GM19240 (cell line): Measurements from ENCODE around the gene EEF2K.

ENCODE experiments used
- DNase-seq: peaks from one replicate; pipeline ENCODE4 v3.0.0; 2011; ENCODE audit warnings: low spot score; ENCODE audit not compliant: insufficient read length

The EEF2K gene

DNA sequence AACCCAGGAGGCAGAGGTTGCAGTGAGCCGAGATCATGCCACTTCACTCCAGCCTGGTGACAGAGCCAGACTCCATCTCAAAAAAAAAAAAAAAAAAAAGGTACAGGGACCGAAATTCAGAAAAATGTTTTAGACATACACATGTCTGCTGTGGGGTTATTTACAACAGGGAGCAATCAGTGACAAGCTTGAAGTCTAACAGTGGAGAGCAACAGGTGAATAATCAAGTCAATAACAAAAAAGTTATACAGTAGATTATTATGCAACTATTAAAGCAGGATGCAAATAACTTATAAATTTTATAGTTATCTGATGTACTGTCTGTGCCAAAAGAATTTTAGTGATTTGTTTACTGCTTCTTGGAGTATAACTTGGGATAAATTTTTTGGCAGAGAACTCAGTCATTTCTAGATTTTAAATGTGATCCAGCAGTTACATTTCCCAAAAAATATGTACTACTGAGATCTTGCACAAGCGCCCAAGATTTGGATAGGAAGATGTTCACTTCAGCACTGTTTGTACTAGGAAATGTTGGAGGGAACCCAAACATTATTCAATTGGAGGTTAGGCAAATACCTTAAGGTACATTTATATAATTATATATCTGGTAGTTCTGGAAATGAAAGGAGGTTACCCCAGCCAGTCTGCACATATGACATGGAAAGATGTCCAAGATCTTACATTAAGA is 34.1 kb downstream of the EEF2K start:
- no peak for DNase-seq

DNA sequence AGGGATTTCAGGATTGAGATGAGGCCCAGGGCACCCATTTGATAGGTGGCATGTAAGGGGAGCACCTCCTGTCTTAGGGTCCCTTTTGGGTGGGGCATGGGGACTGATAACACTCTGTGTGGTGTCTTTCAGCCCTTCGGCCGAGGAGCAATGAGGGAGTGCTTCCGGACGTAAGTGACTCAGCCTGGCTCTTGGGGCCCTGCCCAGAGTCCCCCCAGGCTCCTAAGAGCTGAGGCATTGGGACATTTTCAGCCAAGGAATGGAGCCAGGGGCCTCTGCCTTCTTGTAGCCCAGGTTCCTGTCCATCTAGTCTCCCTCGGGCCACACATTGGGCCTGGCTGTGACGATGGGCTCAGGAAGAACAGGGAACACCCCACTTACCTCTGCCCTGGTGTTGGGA is 44.4 kb downstream of the EEF2K start:
- DNase-seq: no peak

DNA sequence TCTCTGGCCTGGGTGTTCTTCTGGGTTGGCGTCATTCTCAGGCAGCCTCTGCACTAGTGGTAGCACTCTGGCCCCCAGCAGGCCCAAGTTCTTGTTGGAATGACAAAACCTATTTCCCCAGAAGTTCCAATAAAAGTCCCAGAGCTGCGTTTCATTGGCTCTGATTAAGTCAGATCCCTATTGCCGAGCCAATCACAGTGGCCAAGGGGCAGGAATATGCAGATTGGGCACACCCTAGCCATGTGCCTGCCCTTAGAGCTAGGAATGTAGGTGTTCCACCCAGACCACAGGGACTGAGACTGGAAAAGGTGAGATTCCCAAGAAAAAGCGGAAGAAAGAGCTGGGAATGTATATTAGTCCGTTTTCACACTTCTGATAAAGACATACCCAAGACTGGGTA is 46.2 kb downstream of the EEF2K start:
- no peak for DNase-seq

DNA sequence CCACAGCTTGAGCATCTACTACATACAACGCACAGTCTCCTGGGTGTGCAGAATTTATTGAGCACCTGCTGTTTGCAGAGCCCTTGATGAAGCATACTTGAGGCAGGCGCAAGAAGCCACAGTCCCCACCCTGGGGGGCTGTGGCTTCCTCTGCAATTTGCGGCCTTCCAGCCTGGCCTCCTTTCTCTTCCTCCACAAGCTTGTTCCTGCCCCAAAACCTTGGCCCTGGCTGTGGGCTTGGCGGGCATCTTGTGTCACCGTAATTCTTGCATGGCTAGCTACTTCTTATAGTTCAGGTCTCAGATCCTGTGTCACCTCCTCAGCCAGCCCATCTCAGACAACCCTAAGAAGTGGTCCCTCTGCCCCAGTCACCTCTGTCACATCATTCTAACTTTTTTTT is 47.2 kb downstream of the EEF2K start:
- DNase-seq: no peak

DNA sequence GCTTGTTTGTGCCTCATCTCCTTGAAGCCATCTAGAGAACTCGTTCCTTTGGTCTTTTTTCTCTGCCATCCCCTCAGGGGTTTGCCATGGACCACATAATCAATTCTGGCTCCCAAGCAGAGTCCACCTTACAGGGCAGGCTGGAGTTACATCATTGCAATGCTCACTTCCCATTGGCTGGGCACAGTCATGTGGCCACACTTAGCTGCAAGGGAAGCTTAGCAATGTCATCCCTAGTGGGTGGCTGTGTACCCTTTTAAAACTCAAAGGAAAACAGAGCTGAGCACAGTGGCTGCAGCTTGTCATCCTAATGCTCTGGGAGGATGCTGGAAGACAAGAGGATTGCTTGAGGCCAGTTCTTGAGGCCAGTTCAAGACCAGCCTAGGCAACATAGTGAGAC is 49.3 kb downstream of the EEF2K start:
- DNase-seq: no peak

DNA sequence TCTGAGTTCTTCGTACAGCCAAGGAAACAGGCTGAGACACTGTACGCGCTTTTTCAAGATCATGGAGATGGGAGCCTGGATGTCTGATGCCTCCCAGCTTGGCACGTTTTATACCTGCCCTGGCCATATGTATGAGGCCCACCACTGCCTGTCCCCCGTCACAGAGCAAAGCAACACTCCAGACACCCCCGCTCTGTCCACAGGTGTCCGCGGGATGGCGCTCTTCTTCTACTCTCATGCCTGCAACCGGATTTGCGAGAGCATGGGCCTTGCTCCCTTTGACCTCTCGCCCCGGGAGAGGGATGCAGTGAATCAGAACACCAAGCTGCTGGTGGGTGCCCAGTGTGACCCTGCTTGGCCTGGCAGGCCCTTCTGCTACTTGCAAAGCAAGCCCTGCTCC is 51.4 kb downstream of the EEF2K start:
- no peak for DNase-seq

DNA sequence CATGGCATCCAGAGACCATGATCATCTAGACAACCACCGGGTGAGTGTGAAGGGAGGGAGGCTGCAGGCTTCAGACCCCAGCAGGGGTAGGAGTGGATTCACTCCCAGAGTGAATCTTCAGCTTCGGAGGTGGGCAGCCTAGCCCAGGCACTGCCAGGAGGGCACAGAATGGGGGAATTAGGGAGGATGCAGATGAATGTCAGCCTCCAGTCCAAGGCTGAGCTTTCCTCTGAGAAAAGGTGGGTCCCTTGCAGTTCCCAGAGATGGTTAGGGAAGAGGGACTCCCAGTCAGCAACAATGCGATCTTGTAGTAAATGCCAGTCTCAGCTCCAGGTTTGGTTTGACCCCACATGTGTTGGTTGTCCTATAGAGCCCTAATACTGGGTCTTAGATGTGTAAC is 54.4 kb downstream of the EEF2K start:
- DNase-seq: no peak

DNA sequence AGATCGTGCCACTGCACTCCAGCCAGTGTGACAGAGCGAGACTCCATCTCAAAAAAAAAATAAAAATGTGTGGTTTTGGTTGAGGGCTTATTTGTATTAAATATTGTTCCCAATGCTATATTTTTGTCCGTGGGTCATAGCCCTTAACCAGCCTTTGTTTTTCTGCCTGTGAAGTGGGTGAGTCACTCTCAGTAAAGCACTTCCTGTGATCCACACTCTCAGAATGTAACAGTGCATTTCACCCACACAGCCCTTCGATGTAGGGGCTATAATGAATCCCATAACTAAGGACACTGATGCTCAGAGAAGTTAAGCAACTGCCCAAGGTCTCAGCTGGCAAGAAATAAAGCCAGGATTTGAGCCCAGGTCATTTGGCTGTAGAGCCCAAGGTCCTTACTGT is 56.4 kb downstream of the EEF2K start:
- no peak for DNase-seq

DNA sequence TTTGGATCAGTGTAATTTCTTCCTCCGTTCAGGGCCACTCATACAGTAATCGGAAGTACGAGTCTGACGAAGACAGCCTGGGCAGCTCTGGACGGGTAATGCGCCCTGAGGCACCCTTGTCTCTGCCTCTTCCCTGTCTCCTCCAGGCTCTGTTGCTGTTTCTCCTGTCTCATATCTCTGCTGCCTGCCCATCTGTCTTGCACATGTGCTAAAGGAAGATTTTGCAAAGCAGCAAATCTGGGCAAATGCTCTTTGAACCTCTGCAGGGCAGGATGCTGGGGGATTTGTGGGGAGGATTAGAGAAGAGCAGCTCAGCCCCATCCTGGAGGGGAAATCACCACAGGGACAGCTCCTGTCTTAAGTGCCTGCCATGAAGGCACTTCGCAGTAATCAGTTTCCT is 58.7 kb downstream of the EEF2K start:
- no peak for DNase-seq

DNA sequence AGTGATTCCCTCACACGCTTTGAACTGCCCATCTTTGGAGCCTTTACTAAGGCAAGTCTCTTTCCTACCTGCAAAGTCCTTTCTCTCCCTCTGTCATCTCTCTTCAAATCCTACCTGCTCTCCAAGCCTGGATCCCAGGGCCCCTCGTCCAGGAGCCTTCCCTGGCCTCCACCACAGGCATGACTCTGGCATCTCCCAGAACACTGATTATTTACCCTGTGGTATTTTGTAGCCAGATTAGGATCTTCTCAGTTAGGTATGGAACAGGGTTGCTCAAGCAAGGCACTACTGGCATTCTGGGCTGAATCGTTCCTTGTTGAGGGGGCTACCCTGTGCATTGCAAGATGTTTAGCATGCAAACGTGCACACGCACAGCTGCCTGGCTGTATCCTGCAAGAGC is 59.3 kb downstream of the EEF2K start:
- no peak for DNase-seq

DNA sequence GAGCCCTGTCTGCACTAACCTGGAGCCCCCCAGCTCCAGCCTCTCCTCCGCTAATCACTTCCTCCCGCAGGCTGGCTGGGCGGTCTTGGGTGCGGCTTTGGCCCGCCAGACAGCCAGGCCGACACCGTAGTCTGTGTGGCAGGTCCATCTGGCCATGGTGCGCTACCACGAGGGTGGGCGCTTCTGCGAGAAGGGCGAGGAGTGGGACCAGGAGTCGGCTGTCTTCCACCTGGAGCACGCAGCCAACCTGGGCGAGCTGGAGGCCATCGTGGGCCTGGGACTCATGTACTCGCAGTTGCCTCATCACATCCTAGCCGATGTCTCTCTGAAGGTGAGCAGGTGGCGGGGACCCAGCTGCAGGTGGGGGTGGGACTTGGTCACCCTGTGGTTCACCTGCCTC is 60.5 kb downstream of the EEF2K start:
- DNase-seq: no peak

DNA sequence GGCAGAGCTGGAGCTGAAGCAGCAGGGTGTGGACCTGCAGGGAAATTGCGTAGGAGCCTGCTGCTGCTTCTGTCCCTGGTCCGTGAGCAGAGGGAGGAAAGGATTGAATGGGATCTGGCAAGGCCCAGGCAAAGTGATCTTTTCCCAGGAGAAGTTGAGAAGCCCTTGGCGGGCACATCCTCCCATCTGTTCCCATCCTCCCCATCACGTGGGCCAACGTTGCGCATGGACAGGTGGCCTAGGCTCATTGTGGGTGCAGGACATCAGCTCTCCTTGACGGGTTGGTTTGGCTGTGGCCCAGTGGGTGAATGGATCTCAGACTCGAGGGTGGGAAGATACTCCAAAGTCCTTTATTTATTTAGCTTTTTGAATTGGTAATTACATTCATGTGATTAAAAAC is 61.7 kb downstream of the EEF2K start:
- no peak for DNase-seq

DNA sequence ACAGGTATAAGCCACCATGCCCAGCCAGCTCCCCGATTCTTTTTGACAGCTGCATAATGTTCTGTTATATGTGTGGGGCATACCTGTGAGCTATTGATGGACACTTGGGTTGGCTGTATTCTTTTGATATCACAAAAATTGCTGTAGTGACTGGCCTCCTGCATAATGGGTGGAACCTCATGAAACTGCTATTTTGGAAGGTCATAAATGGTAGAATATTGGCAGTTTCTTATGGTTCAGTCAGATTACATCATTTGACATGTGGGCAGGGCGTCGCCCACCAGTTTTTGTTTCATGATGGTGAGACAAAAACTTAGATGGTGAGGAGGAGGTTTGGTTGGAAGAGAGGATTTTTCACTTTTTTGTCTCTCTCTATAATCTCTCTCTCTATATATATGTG is 64.4 kb downstream of the EEF2K start:
- DNase-seq: no peak

DNA sequence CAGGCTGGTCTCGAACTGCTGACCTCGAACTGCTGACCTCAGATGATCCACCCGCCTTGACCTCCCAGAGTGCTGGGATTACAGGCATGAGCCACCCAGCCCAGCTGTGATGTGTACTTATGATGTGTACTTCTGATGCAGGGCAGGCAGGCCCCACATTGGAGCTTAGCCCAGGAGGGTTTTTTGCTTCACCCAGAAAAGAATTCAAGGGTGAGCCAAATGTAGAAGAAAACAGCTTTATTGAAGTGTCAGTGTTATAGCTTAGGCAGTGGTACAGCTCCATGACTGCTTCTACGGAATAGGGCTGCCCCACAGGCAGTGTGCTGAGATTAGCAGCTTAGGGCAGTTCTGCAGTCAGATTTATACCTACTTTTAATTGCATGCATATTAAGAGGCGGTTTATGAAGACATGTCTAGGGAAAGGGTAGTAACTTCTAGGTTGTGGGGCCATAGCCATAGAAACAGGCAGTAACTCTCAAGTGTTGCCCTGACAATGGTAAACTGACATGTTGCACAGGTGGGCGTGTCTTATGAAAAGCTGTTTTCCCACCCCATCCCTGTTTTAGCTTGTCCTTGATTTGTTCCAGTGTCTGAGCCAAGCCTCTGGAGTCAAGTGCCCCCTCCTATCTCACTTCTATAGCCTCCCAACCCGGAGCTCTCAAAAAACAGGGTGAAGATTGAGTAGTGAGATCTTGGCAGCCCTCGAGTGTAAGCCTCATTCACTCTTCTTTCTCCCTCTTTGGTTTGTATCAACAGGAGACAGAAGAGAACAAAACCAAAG is 67.0 kb downstream of the EEF2K start:
- no peak for DNase-seq

DNA sequence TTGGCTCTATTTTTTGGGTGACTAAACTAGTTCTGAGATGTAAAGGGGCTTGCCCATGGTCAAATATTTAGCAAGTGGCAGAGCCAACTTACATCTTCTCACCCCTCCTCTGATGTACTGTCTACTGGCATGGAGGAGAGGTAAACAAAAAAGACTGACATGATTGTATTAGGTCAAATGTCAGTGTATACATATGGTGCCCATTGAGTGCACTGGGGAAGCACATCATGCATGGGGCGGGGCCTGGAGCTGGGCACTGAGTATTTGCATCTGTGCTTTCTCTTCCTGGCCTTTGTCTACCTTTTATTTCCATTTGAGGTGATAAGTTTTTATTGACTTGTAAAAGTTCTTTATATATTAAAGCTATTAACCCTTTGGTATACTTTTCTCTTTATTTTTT is 68.8 kb downstream of the EEF2K start:
- no peak for DNase-seq

DNA sequence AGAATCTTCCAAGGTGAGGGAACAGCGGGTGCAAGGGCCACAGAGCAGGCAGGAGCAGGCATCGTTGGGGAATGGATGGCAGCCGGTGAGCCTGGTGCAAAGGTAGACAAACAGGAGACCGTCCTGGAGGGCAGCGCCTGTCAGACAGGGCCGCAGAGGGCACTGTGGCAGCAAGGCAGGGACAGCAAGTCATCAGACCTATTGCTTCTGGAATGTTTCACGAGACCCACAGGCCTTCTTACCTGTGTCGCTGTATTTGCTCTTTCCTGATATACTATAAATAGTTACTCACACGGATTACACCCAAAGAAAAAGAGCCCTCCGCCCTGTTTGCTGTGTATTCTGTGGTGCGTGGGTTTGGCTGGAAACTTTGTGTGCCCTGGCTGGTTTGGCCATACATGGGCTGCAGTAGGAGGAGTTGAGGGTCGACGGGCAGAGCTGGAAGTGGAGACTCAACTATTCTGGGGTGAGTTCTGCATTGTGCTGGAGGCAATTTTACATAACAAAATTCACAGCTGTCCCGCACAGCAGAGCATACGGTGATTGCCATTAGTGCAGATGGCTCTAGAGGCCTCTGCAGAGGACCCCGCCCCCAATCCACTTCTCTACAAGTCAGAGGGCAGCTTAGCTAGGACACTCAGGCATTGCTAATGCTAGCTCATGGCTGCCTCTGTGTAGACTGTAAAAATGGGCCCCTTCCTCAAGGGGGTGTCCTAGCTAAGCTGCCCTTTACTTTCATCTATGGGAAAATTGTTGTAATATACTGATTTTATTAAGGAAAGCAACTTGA is 72.6 kb downstream of the EEF2K start:
- no peak for DNase-seq

DNA sequence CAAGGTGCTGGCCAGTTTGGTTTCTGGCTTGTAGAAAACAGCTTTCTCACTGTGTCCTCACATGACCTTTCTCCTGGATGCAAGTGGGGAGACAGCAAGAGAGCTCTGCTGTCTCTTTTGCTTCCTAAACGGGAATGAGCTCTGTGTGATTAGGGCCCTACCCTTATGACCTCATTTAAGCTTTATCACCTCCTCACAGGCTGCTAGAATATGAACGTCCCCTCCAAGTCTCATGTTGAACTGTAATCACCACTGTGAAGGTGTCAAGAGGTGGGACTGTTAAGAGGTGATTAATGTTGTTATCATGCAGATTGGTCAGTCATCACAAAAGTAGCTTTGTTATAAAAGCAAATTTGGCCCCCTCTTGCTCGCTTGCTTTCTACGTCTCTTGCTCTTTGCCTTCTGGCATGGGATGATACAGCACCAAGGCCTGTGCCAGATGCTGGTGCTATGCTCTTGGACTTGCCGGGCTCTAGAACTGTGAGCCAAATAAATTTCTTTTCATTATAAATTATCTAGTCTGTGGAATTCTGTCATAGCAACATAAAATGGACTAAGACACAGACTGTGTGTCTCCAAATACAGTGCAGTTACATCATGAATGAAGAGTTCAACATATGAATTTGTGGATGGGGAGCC is 76.3 kb downstream of the EEF2K start:
- DNase-seq: no peak

DNA sequence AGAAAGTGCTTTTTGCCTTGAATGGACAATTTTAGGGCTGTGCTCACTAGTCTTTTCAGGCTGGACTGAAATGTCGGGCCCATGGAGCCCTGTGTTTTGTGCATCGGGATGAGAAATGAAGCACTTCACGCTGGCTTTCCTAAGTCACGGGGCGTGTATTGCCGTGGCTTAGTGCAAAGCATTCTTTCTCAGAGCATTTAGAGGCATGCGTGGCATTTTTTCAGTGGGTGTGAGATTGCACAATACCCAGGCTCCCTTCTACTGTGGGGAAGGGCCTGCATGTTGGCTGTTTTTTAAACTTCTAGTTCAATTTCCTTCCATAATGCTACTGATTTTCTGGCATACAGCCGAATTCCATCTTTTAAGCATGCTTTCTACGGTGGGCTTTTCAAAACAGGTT is 78.6 kb downstream of the EEF2K start:
- no peak for DNase-seq

DNA sequence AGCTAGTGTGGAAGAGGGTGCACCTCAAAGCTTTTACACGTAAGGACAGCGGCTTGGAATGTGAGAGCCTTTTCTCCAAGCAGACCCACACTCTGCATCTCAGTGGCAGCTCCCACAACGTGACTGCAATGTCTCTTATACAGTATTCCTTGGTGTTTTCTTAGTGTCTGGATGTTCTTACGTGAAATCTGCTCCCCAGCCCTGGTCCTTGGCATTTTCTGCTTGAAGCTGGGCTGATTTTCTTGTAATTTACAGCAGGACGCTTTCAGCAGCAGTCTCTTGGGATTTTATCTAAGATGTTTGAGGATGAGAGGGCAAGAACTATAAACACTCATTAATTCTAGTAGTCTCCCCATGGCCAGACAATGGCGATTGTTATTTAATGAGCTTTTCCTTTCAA is 79.0 kb downstream of the EEF2K start:
- no peak for DNase-seq

DNA sequence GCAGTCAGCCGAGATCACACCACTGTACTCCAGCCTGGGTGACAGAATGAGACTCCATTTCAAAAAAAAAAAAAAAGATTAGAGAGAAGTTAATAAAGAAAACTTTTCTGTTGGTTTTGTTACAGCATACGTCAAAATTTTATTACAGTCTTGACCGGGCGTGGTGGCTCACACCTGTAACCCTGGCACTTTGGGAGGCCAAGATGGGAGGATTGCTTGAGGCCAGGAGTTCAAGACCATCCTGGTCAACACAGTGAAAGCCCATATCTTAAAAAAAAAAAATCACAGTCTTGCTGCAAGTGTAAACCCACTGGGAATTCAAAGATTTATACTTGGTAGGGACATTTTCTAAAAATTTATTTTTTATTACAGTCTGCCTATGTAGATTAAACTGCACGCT is 84.9 kb downstream of the EEF2K start:
- DNase-seq: no peak

DNA sequence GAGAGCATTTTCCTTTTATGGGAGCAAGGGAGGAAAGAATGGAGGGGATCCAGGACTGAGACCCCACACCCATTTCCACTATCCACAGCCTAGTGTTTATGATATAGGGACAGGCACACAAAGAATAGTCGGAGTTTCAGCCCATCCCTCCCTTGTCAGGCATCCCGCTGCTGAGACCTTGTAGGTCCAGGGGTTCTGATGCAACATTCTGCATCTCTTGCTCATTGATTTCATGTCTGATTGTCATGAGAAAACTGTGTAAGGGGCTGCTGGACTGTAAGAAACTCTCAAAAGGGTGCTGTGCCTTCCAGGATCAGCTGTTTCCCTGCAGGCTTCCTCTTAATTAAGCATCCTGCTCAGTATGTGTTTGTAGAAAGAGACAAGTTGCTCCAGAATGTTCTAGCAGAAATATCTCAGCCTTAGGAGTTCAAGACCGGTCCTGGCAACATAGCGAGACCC is 85.8 kb downstream of the EEF2K start:
- DNase-seq: no peak

DNA sequence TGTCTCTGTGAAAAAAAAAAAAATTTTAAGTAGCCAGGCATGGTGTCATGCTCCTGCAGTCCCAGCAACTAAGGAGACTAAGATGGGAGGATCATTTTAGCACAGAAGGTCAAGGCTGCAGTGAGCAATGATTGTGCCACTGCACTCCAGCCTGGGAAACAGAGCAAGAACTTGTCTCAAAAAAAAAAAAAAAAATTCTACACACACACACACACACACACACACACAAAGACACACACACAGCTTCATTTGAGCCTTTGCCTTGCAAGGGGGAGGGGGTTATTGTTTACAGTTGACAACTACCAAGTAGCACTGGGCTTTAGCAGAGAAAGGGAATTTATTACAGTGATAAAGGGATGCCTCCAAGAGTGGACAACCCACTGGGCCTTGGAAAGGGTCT is 86.2 kb downstream of the EEF2K start:
- DNase-seq: no peak
